ENCODE results near the gene RELN.
"Not testable (repeated sequence)": the region's sequence is repeated elsewhere in the genome, so short reads cannot be mapped to it uniquely, and the experiment has no call there.

RELN gene

DNA sequence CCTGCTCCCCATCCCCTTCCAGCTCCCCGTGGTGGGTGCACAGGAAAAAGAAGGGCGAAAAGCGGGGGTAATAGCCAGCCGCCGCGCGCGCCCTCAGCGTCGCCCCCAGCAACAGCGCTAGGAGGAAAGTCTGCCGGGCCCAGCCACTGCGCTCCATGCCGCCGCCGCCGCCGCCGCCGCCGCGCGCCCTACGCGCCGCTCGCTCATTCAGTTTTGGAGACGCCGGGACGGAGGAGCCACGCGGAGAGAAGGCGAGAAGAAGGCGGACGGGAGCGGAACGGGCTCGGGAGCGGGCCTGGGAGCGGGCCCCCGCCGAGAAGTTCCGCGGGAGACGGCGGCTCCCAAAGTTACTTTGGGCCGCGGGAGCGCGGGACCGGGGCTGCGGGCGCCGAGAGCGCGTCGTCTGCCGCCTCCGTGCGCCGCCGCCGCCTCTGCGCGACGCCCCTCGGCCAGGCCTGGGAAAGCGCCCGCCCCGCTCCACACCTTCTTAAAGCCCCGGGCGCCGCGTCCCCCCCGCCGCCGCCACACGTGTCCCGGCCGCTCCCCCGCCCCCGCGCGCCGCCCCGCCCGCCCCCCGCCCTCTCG is at the start of gene RELN:
TSS of gene RELN (minus strand) at position 459 of the 585 bp plus-strand sequence. CDS start at position 157, 302 bp downstream.
- DNase-seq: no peak

DNA sequence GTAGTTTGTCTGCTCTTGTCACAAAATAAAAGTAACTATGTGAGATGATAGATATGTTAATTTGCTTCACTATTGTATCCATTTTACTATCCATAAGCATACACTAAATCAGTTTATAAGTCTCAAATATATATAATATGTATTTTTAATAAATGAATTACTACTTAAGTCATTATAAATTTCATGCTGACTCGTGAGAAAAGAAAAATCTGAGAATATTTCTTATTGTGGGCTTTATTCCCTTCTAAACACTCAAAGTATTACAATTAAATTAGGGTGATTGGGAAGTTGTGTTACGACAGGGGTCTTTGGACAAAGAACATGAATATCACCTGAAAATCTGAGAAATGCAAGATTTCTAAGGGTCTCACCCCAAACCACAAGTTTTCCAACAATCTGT is 48.7 kb upstream of the RELN start:
- DNase-seq: no peak

DNA sequence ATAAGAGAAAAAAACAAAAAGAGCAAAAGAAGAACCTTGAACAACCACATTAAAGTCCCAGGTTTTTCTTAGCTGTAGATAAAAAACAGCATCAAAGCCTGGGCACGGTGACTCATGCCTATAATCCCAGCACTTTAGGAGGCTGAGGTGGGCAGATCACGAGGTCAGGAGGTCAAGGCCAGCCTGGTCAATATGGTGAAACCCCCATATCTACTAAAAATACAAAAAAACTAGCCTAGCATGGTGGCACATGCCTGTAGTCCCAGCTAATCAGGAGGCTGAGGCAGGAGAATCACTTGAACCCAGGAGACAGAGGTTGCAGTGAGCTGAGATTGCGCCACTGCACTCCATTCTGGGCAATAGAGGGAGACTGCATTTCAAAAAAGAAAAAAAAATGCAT is 47.4 kb upstream of the RELN start:
- DNase-seq: not testable (repeated sequence)

DNA sequence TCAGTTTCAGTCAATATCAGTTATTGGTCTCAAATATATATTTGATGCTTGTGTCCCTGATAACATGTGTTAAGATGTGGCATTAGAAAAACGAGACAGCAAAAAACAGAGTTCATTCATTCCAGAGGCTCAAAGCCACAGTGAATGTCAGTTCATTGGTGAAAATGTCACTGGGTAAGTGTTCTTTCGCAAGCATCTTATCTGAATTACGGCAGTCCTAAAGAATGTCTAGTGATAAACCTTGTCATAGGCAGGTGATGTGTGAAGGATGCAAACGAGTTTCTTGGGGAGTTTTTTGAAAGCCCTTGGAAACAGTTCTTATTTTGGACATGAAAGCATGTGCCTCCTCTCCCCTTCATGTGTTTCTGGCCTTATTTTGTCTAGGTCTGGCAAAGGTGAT is 45.9 kb upstream of the RELN start:
- DNase-seq: no peak

DNA sequence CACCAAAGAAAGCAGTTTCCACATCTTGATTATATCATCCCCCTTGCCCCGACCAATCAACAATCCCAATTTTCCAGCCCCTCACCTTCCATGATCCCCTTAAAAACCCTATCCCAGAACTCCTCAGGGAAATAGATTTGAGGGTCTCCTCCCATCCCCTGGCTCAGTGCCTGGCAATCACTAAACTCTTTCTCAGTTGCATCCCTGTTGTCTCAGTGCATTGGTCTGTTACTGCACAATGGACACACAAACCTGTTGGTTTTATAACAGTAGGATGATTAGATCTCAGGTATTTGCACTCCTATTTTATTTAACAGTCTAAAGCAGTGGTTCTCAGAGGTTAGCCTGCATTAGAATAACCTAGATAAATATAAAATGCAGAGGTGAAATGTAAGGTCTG is 45.2 kb upstream of the RELN start:
- no peak for DNase-seq

DNA sequence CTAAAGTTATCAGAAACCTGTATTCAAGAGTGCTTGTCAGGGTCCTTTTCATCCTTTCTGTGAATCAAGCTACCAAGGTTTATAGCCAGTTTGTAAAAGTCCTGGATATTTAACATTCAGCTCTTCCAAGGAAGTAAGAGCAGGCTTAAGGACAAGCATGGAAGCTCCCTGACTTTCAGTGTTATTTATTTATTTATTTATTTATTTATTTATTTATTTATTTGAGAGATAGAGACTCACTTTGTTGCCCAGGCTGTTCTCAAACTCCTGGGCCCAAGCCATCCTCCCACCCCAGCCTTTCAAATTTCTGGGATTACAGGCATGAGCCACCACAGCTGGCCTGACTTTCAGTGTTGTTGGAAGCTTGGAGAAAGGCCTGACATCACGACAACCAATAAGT is 44.4 kb upstream of the RELN start:
- DNase-seq: no peak

DNA sequence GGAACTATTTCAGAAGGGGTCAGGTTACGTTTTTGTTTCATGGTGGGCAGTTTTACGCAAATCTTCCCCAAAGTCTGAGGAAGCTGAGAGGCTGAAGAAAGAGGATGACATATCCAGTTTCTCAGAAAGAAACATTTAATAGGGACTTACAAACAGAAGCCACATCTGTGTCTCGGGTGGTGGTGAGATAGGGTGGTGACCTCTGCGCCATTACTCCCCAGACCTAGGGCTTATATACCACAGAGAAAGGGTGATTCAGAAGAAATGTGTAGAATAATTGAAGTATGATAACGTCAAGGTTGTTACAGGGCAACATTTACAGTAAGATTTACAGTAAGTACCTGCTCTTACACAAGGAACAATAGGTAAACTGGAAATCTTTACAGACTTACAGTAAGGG is 43.0 kb upstream of the RELN start:
- no peak for DNase-seq

DNA sequence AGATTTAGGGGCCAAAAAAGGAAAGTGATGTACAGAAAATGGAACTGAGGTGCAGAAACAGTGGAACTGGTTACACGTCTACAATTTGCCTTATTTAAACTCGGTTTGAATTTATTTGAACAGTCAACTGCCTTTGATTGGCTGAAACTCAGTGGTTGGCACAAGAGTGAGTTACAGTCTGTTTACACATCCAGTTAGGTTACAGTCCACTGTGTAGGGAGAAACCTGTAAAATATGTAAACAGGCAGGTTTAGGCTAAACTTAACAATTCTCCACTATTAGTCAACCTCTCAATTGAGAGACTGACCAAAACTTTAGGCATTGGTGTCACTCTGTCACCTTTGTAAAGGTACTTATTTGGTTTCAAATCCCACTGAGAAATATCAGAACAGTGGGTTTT is 40.3 kb upstream of the RELN start:
- DNase-seq: no peak

DNA sequence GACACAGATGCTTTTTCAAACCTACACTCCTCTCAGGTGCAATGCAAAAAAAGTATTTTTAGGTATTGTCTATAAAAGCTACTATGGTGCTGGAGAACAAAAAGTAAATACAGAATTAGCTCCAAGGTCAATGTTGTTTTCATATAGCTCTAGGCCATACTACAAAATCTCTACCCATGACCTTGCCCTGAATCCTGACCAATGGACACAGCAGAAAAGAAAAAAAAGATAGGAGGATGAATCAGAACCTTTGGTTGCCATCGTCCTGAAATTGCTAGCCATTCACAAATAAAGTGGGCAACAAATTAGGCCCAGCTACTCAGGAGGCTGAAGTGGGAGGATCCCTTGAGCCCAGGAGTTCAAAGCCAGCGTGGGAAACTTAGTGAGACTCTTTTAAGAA is 35.2 kb upstream of the RELN start:
- no peak for DNase-seq

DNA sequence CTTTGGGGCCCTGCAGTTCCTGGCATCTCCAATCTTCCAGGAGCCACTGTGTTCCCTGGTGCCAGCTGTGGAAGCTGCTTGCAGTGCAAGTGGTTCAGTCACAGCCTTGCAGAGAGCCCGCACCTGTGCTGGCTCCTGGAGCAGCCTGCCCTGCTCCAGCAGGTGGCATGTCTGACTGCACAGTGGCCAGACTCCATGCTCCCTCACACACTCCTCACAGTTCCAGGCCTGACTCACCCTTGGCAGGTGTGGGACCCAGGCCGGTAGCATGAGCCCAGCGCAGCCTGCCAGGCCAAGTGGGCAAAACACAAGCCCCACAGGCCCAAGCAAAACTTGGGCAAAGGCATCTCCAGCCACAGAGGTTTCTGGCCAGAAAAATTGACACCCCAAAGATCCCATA is 33.6 kb upstream of the RELN start:
- DNase-seq: no peak

DNA sequence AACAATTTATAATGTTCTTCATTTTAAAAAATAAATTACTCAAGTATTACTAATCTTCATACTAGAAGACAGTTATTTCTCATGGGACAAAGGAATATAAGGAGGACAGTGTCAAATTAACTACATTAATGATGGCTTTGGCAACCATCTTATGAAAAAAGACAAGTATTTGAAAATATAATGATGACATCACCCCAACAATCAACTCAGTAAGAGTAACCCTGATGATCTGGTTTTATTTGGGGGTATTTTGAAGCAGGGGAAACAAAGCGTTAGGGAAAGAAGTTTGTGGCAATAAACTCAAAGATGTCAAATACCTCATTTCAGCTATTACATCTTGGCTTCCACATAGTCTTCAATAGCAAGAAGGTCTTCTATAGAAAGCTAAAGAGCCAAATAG is 29.0 kb upstream of the RELN start:
- DNase-seq: no peak

DNA sequence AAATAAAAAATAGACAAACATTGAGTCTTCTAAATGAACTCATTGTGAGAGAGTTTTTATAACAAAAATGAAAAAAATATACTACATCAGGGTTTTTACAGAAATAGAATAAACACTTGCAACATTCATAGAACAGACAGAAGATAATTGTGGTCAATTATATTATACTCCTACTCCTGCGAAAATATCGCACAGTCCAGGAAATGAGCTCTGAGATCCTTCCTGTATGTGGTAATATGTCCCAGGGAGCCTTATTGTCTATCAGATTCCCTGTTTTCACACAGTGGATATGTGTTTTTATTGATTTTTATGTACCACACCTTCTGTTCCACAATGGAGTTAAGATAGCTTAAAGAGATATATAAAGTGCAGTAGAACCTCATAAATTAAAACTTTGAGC is 27.5 kb upstream of the RELN start:
- DNase-seq: no peak

DNA sequence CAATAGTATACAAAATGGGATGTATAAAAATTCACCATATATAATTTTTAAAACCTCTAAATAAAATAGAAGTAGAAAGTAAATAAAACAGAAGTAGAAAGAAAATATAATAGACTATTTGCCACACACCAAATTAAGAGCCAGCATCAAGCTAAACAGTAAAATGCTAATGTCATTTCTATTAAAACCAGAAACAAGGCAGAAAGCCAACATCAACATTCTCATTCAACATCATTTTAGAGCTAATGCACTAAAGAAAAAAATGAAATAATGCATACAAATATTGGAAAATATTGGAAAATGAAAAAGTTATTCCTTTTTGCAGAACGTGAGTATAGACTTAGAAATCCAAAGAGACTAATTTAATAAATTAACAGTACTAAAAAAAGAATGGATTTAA is 23.4 kb upstream of the RELN start:
- no peak for DNase-seq

DNA sequence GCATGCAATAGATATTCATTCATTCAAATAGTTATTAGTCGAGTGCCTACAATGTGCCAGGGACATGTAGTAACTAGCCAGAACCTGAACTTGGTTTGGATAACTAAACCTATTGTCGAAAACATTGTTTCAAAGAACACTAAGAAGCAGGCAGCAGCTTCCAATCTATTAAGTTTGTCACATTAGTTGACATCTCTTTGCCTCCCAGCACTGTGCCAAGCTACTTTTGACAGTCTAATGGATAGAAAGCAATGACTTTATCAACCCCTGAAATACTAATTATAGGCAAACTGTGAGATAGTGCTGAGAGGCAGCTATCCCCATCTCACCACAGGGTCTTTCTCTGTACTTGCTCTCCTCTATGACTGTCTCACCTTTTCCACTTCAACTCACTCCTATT is 22.4 kb upstream of the RELN start:
- DNase-seq: no peak

DNA sequence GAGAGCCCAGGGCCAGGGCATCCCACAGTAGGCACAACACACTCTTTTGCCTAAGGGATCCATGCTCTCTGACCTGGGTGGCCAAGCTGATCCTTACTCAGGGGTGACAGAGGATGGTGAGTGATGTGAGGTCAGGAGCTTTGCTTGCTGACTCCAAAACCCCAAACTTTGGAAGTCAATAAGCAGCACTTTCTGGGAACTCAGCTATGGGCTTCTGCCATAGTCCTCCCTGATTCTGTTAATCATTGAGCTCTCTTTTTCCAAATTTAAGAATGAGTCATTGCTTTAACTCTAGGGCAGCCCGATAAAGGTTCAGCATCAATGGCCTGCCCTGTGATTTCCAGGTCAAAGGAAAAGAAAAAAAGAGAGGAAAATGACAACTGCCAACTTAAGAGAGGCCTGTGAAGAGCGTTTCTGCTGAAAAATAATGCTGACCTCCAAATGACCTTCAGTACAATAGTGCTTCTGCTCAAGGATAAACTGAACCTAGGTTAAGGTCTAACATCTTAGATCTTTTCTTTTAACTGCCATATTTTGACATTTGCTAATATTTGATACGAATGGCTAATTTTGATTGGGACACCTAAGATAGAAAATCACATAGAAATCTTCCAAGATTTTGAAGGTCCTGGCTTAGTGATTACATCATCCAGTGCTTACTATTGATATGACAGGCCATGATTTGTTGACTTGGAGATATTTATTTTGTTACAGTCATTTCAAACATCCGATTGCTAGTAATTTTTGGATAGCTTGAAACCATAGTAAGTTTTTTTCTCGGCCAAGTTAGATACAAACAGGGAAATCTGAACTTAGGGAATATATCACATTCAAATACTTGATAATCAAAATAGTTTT is 20.8 kb upstream of the RELN start:
- no peak for DNase-seq

DNA sequence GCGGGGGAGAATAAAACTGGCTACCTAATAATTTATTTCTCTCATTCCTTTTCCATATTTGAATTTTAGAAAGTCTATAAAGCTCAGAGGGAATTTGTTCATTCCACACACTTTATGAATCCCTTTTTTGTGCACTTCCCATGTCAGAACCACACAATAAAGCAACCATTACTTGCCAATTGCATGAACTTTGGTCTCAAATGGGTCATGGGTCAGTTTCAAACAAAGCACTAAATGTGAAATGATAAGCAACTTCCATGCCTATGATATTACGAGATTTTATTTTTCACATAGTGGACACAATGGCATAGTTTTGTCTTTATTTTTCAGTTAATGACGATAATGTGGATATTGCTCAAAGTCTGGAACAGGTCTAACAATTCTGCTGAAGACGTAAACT is 18.6 kb upstream of the RELN start:
- no peak for DNase-seq

DNA sequence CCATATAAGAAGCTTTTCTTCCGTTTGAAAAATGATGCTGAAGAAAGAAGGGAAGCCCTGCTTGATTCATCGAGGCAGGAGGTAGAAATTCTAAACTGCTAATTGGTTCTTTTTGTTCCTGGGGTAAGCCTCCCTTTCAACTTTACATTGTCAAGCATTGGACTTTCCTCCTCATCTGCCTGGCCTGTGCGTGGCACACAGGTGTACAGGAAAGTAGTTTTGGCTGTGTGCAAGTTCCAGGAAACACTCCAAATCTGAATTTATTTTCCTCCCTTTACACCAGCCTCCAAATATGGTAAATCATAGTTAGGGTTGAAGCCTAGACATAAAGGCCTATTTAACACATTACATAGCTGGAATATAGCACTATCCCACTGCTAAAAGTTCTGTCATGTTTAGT is 18.2 kb upstream of the RELN start:
- DNase-seq: no peak

DNA sequence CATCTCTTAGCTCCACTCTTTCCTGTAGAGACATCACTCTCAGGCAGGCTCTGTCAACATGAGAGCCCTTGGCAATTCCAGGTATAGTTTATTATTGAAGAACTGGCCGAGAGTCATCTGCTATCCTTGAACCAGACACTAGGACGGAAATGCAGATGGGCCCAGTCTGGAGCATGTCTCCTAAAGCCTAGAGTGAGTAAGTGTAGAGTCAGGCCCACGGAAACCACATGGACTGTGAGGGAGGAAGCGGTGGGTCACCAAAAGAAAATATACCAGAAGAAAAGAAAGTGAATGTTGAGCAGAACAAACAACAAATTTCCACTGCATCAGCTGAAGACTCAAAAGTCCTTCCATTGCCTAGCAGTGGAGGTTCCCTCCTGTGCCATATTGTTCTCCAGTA is 15.7 kb upstream of the RELN start:
- no peak for DNase-seq

DNA sequence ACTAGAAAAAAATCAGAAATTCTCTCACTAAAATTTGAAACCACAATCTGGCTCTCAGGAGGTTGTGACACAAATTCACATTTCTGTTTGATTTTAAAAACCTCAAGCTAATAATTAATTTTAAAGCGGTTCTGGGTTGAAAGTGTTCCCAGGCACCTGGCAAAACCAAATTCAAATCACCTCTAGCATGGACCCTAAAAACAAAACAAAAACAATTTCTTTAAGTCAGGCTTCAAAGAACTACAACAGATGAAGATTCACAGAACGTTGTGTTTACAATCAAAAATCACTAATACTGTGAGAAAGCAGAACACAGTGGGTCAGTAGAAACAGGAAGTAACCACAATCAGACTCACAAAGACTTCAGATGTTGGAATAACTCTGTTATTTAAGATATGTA is 7.2 kb upstream of the RELN start:
- no peak for DNase-seq

DNA sequence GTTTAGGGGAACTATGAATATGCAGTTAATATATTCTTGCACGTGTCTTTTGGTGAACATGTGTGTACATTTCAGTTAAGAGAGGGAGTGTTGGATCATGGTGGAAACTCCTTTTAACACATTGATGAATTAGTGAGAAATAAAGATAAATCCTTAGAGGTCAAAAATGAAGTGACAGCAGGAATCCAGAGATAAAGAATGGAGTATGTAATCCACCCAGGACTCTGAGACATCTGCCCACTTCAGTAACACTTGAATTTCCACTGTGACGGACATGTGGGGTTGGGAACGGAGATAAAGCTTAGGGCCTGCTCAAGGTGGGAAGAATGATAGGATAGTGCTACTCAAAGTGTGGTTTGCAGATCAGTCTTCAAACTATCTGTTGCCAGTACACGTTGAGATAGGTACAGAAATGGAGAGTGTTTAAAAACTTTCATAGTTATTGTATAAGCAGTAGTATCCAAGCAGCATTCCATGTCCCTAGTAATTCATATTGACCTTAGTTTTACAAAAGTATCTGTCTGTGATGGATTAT is 6.6 kb upstream of the RELN start:
- DNase-seq: no peak

DNA sequence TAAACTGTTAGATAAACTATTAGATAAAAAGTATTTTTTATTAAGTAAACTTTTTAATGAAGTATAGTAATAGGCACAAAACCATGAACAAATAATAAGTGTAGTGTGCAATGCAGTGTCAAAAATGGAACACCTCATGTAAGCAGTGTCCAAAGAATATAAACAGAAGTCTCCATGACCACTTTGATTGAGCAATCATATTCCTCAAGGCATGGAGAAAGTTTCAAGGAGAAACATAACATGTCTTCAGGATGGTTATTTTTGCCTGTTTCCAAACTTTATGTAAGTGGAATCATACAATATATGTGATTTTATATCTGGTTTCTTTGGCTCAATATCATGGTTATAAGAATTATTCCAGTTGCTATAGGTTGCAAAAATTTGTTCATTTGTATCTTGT is 6.1 kb upstream of the RELN start:
- DNase-seq: no peak

DNA sequence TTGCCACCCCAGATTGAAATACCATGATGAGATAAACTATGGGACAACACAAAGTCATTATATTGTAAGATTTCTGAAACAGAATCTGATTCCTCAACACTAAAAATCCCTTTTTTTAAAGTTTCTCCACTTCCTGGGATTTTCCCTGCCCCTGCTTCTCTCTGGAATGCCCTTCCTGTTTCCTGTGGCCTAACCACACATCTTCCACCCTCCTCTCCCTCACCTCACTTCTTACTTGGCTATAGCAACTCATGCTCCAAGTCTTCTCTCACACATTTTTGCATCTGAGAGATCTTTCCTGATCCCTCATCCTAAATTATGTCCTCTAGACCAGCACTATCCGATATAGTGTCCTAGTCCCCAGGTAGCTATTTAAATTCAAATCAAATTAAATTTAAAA is 4.1 kb upstream of the RELN start:
- DNase-seq: no peak

DNA sequence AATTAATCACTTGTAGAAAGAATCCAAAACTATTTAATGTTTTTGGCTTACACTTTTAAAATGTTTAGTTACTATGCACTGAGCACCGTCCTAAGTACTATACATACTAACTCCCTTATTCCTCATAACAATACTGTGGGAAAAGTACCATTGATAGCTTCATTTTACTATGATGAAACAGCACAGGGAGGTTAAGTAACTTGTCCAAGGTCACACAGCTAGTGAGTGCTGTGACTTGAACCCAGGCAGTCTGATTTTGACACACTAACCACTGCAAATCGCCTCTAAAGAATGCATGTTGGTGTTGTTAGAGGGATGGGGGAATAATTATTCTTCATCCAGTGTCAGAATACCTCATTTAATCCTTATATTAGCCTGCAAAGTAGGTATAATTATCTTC is 1.9 kb upstream of the RELN start:
- no peak for DNase-seq

DNA sequence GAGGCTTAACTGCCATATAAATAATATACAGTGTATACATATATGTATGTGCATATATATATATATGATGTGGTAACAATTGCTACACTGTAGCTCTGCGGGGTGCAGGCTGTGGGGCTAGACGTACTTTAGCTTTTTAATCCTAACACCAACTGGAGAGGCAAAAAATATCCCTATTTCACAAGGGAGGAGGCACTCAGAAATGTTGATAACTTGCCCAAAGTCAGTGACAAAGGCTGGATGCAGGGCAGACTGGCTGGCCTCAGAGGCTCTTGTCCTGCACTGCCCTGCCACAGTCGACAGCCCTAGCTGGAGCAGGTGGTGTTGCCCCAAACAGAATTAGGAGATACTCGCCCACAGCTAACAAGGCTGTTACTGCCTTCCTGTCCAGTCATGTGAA is 1.5 kb upstream of the RELN start:
- no peak for DNase-seq
